SIG-M5 treated with dmso at 0.1 percent for 504 hours (cell line): ENCODE data around the gene ACSM3.
"Not testable (repeated sequence)": the region's sequence is repeated elsewhere in the genome, so short reads cannot be mapped to it uniquely, and the experiment has no call there.

Experiments used
- DNase-seq: peaks from one replicate; lab custom pipeline; 2025; ENCODE audit not compliant: unreplicated experiment; lab: John Stamatoyannopoulos, UW

ACSM3 gene, protein sequence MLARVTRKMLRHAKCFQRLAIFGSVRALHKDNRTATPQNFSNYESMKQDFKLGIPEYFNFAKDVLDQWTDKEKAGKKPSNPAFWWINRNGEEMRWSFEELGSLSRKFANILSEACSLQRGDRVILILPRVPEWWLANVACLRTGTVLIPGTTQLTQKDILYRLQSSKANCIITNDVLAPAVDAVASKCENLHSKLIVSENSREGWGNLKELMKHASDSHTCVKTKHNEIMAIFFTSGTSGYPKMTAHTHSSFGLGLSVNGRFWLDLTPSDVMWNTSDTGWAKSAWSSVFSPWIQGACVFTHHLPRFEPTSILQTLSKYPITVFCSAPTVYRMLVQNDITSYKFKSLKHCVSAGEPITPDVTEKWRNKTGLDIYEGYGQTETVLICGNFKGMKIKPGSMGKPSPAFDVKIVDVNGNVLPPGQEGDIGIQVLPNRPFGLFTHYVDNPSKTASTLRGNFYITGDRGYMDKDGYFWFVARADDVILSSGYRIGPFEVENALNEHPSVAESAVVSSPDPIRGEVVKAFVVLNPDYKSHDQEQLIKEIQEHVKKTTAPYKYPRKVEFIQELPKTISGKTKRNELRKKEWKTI

DNA sequence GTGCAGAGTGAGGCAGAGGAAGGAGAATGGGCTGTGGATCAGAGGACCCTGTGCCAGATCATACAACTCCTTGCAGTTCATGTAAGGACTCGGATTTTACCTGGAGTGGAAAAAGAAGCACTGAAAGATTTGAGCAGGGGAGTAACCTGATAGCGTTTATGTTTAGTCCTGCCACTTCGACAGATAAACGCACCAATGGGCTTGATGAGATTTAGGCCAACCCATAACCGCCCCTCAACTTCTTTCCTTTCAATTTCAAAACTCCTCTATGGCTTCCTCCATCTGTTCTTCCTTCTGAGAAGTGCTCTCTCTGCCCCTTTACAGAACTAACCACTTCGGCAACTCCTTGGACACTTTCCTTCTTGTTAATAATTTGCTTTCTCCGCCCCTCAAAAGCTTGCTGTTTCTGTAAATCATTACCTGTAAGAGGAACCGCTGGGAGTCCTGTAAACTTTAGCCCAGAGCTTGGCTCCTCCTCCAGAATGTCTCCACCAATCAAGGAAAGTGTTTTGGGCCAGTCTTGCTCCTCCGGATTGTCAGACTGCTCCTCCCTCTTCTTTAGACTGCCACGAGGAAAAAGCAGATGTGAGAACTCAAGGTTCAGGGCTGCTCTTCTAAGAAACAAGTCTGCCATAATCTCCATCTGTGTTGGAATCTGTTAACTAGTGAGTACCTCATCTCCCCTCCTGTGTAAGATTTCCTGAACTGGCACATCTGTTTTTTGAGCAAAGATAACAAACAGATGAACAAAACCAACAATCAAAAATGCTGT lies at the start of gene ACSM3:
Gene ACSM3 (plus strand): TSS at position 554 of the 772 bp plus-strand sequence. CDS start 6,021 bp downstream, outside the sequence.
- DNase-seq, result peak; percentile 80

DNA sequence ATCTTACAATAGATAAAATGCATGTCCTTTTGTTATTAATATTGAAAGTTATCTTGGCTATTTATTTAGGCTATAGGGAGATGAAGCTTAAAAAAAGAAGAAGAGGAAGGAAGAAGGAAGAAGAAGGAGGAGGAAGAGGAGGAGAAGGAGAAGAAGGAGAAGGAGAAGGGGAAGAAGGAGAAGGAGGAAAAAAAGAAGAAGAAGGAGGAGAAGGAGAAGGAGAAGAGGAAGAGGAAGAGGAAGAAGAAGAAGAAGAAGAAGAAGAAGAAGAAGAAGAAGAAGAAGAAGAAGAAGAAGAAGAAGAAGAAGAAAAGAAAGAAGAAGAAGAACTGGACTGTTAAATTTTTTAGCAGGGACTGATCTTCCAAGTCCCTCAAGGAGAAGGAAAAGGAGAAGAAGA lies 46.1 kb upstream of the ACSM3 start:
- DNase-seq, result not testable (repeated sequence)

DNA sequence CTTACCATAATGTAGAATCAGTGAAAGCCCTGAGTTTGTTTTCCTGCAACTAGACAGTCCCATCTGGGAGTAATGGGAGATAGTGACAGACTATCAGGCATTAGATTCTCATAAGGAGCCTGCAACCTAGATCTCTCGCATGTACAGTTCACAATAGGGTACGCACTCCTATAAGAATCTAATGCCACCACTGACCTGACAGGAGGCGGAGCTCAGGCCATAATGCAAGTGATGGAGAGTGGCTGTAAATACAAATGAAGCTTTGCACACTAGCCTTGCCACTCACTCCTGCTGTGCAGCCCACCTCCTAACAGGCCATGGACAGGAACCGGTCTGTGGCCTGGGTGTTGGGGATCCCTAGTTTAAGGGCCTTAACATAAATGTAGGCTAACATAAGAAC lies 43.6 kb upstream of the ACSM3 start:
- no peak for DNase-seq

DNA sequence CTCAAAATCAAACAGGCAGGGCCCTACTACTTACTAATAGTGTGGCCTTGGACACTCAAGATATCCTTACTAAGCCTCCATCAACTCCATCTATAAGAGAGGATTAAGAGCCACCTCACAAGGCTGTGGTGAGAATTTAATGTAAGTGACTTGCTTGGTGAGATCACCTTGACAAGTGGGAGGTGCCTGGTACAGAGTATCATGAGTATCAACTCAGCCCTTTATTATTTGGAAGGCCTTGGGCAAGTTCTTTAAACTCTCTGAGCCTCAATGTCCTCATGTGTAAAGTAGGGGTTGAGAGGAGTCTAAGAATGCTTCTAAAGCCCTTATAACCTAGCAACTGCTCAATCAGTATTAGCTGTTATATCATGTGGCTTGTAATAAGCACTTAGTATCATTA lies 37.2 kb upstream of the ACSM3 start:
- DNase-seq, result no peak

DNA sequence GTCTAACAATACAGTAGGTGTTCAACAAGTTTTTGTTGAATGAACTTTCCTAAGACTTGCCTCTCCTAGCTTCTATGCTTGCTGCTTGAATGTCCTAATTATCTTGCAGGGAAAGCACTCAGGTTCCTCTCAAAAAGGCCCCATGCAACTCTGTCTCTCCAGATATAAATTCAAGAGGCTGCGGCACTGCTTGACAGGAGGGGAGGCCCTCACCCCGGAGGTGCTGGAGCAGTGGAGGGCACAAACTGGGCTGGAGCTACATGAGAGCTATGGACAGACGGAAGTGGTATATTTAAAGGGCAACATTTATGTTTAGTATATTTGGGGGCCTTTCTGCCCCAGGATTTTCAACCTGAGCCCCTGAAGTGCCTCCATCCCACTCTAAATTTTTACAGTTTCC lies 36.6 kb upstream of the ACSM3 start:
- DNase-seq, result no peak

DNA sequence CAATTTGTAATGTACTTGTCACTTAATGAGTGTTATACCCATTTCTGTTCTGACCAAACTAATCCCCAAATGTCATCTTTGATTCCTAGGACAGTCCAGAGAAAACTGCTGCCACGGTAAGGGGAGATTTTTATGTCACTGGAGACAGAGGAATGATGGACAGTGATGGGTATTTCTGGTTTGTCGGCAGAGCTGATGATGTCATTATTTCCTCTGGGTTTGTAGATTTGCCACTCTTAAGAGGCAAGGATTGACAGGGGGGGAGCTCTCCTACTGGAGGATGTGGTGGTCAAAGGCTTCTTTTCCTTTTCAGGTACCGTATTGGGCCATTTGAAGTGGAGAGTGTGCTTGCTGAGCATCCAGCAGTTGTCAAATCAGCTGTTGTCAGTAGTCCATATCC lies 34.7 kb upstream of the ACSM3 start:
- DNase-seq, result no peak

DNA sequence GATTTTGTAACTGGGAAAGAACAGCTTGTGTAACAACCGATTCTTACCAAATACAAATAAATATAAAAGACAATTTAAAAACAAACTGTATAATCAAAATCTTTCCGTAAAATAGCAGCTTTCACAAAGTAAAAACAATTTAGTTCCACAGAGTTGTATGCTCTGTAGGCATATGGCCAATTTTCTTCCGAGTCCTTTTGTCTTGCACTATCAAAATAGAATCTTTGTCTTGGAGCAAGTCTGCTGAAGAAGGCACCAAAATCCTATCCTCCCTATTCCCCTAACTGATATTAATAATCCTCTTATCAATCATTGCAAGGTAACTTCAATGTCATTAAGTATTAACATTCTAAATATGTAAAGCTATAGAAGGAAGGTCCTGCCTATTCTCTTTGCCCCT lies 29.8 kb upstream of the ACSM3 start:
- no peak for DNase-seq

DNA sequence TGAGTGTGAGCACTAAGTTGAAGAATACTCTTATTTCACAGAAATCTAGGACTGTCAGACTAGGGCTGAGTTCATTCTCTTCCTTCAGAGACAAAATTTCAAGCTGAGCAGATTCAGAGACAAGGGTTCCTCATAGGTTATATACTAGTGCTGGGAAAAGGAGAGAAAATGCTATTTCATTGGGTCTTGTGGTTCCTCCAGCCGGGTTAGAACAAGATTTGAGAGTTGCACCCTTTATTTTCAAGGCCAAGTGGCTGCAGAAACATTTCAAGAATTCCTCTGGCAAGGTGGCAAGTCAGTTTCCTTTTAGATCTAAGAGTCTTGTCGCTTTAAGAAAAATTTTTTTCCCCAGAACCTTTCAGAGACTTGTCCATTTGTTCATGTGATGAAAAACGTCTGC lies 29.0 kb upstream of the ACSM3 start:
- no peak for DNase-seq

DNA sequence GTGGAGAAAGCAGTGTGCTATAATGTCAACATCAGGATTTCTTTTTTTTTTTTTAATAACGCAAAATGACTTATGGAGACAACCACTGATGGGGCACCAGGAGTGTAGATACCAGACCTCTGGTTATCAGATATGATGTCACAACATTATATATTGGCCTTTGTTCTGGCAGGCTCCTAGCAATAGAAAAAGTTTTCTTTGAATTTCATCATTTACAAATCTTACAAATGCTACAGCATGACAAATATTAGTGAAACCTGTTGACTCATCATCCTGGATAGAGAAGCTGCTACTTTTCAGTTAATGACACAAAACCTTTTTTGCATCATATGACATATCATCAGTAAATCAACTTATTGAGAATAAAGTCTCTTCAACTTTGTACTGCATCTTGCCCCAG lies 28.3 kb upstream of the ACSM3 start:
- DNase-seq, result no peak

DNA sequence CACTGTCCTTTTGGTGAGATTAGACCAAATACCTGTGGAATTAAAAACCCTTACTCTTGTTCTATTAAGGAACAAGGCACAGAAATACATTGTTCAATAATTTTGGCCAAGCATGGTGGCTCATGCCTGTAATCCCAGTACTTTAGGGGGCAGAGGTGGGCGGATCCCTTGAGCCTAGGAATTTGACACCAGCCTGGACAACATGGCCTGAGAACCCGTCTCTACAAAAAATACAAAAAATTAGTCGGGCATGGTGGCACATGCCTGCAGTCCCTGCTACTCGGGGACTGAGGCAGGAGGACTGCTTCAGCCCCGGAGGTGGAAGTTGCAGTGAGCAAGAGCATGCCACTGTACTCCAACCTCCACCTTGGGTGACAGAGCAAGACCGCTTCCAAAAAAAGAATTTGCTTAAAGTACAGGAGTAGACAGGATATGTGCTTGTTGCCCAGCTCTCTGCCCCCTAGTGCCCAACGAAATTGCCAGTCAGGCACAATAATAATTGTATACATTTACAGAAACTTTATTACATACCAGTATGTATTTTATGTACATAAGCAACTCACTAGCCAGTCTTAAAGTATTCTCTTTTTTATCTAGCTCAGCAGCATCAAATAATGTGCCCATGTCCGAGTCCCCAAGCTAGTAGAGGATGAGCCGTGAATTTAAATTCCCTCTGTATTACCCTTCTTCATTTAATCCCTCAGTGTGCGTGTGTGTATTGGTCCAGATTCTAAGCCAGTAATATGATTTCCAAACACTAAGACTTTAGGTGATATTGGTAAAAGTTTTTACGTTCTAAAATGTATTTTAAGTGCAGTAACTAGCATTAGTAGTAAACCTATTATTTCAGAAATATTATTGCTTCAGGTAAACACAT lies 23.6 kb upstream of the ACSM3 start:
- peak; percentile 56 for DNase-seq

DNA sequence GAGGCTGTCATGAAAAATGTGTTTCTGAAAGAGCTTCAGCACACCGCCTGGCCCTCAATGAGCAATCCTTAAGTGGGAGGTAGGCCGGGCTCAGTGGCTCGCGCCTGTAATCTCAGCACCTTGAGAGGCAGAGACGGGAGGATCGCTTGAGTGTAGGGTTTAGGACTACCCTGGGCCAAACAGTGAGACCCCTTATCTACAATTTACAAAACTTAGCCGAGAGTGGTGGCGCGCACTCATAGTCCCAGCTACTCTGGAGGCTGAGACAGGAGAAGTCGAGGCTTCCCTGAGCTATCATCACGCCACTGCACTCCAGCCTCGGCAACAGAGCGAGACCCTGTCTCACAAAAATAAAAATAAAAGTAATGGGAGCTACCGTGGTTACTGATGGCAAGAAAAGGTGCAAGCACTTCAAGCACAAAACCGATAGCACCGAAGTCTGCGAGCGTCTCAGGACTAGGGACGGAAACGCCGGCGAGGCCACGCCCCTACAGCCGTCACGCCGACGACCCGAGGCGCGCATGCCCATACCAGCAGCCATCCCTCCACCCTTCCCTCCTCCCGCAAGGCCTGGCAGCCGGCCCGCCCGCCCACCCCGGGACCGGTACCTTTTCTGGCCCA lies 22.8 kb upstream of the ACSM3 start:
- DNase-seq, result peak; percentile 76

DNA sequence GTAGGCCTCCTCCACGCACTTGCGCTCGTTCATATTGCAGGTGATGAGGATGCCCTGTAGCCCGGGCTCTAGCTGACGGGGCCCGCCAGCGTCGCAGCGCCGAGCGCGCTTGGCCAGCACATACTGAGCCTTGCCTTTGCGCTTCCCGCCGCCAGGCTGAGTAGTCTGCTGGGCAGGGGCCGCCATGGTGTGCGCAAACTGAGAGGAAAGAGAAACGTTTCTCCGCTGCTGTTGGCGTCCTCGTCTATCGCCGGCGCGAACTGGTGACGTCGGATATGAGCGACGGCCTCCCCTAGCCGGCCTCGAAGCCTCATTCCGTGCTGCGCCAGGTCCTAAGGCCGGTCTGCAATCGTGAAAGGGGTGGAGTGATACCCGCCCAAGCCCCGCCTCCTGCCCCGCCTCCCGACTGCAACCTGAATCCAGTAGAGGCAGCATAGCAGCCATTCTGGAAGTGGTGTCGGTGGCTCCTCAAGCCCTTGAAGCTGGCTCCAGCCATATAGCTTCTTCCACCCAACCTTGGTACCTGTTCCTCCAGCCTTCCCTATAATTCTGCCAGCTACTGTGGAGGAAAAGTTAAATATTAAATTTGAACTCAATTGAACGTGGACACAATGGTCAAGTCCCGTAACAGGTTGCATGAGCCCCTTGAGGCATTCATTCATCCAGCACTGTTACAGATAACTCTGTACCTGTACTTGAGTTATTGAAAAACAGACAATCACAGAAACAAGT lies 22.1 kb upstream of the ACSM3 start, which contains the start of gene THUMPD1:
Gene THUMPD1 (minus strand): TSS at position 265 of the 732 bp plus-strand sequence. CDS start 79 bp downstream, at position 186.
- peak; percentile 88 for DNase-seq

DNA sequence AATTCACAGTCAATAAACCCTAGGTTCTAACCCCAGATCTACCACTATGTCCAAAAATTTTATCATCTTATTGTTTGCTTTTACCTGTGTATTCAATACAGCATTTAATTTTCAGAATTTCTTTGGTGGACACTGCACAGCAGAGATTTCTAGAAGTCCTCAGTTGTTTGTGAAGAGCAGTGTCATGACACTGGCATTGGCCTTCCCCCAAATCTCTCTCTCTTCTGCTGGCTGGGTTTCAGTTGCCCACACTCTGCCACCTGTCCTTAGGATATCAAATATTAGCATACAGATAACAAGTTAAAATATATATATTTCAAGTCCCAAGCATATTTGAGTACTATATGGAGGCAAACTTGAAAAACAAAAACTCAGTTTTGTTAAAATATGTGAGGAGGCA lies 20.2 kb upstream of the ACSM3 start:
- DNase-seq, result no peak

DNA sequence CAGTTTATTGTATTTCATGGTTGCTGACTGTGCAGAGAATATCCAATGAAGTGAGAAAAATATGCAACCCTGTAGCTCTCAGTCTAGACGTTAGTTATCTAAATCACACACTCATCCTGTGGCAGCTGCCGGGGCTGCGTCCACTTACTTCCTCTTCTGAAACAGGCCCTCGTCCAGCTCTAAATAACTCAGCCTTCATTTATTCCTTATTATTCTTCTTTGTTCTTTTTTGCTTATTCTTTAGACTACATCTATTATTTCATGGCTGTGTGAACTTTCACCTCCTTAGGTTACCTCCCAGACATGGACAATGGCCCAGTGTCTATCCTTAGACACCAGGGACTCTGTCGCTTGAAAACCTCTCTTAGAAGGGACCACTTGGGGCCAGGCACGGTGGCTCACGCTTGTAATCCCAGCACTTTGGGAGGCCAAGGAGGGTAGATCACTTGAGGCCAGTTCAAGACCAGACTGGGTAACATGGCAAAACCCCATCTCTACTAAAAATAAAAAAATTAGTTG lies 18.8 kb upstream of the ACSM3 start:
- no peak for DNase-seq

DNA sequence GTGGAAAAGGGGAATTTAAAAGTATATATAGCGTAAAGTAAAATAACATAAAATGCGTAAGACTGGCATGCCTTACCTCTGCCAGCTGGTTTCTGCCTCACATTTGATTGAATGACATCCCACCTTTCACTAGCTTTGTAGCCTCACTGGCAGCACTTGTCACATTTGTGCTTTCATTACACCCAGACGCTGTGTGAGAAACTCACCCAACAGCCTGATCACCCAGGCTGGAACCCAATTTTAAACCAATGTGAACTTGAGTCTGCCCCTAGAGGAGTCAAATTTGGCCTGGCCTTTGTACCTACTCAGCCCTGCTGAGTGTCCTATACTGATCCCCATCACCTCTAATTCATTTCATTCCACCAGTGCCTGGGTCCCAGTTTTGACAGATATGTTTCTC lies 17.4 kb upstream of the ACSM3 start:
- no peak for DNase-seq

DNA sequence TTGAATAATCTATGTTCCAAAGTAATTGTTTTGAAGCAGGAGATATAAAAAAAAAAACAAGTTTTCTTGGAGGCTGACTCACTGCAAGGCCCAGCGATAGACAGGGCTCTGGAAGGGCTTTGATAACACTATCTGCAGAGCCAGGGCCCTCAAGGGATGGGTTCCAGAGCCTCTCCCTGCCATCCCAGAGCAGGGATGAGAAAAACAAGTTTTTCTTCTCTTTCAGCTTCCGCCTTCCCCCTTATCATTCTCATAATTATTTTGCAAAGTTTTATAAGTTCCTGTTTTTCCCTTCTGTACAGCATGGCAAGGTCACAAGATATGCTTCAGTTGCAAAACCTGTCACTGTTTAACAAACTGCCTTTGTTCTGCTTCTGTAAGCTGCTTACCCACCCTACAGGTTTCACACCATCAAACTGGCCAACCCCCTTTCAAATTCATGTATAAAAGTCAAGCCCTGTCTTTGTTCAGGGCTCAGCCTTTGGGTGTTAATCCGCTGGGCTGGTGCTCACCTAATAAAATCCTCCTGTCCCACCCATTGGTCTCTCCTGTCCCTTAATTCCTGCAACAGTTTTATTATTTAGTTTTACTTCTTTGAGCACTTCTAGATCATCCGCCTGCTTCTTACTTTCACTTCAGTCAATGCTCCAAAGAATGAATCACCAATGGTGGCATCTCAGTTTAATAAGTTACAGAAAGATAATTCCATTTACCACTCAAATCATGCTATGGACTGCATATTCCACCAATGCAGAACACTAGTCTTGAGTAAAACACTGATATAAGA lies 16.6 kb upstream of the ACSM3 start:
- peak; percentile 90 for DNase-seq

DNA sequence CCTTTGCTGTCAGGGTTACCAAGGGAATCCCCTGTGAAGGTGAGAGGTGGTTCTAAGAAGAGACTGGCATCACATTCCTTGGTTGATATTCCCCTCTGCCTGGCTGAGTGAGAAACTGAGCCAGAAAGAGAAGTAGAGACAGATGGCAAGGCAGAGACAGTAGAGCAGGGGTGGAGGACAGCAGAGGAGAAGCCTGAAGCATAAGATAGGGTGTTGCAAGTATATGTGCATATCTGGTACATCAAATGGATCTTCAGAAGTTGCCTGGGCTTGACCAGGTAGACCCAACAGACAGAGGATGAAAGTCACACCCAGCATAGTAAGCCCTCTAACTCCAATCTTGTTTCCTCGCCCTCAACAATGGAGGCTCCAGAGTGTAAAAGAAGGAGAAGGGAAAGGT lies 14.3 kb upstream of the ACSM3 start:
- no peak for DNase-seq

DNA sequence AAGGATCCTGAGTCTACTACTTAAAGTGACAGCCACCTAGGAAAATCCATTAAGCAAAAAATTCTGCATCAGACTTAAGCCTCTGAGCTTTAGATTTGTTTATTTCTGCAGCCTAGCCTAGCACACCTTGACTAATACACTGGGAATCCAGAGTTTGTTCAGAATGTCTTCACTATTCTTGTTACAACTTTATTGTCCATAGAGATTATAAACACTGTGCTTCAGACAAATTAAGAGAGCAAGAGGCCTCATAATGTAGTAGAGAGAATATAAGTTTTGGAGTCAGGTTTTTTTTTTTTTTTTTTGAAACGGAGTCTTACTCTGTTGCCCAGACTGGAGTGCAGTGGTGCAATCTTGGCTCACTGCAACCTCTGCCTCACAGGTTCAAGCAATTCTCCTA lies 13.3 kb upstream of the ACSM3 start:
- no peak for DNase-seq

DNA sequence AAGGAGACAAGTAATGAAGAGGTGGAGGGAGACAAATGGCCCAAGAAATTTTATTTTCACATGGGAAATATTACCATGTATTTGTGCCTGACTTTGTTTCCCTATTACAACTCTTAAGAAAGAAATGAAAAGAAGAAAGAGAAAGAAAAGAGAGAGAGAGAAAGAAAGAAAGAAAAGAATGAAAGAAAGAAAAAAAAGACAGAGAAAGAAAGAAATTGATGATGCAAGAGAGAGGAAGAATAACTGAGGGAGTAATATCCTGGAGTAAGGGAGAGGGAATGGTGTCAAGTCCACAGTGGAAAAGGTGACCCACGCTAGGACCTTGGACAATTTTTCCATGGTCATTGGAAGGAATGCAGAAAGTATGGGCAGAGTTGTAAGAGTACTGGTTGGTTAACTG lies 10.1 kb upstream of the ACSM3 start:
- no peak for DNase-seq
